Endothelial cell of umbilical vein (primary cell): ENCODE data around the gene ARHGEF17.

Experiments used
- EZH2 ChIP-seq: IDR thresholded peaks from 2 replicates; pipeline ENCODE4 v1.6.1; 2012; ENCODE audit warnings: borderline replicate concordance, low read depth, mild to moderate bottlenecking, moderate library complexity, low read length, inconsistent platforms; ENCODE audit not compliant: severe bottlenecking
- POLR2A ChIP-seq: IDR thresholded peaks from 2 replicates; pipeline ENCODE4 v1.6.1; 2012; ENCODE audit warnings: low read depth, mild to moderate bottlenecking, control low read depth, low read length
- POLR2AphosphoS5 ChIP-seq: IDR thresholded peaks from 2 replicates; pipeline ENCODE4 v1.6.1; 2012; ENCODE audit warnings: low read depth, mild to moderate bottlenecking, control low read depth, low read length, moderate library complexity; ENCODE audit not compliant: insufficient read depth
- TF ChIP-seq, protein P1 (sequence below), 2 donors: IDR thresholded peaks; 1 replicate in 1 of 2; 2 replicates in 1 of 2; pipeline ENCODE4 v1.5.1; 2011; ENCODE audit warnings: low read length in 2 of 2, mild to moderate bottlenecking in 2 of 2, moderate library complexity in 2 of 2, control low read depth in 1 of 2, inconsistent platforms in 1 of 2, low read depth in 1 of 2; ENCODE audit not compliant: insufficient read depth in 1 of 2; ENCODE audit errors: extremely low read depth in 1 of 2
- TF ChIP-seq, protein P2 (sequence below): IDR thresholded peaks from 2 replicates; pipeline ENCODE4 v1.6.1; 2011; ENCODE audit not compliant: insufficient read depth, insufficient read length

DNA sequence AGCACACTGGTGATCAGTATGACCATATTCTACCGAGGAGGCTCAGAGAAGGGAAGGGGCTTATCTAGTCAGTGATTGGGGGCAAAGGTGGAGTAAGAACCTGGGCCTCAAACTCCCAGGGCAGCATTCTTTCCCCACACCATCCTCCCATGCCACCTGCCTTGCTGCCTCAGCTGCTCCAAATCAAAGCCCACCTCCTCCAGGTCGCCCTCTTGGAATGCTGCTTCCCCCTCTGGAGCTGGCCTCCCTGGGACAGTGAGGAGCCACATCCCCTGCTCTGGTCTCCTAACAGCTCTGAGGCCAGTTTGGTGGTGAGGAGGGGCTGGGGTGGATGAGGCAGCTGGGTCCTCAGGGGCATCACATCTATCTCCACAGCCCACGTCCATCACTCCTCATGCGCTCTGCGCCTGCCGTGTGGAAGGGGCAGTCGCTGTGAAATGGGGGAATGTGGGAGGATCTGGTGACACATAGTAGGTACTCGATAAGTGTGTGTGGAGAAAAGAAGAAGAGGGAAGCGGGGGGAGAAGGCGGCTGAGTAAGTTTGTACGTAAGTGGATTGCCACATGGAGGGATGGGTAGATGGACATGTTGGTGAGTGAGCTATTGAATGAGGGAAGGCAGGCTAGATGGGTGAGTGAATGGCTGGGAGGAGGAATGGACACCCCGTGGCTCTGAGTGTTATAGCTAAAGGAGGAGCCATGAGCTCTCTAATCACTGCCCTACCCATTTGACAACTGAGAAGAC, 16.1 kb upstream of the ARHGEF17 start:
- TF ChIP-seq POLR2A: no peak
- TF ChIP-seq, protein P1, sequence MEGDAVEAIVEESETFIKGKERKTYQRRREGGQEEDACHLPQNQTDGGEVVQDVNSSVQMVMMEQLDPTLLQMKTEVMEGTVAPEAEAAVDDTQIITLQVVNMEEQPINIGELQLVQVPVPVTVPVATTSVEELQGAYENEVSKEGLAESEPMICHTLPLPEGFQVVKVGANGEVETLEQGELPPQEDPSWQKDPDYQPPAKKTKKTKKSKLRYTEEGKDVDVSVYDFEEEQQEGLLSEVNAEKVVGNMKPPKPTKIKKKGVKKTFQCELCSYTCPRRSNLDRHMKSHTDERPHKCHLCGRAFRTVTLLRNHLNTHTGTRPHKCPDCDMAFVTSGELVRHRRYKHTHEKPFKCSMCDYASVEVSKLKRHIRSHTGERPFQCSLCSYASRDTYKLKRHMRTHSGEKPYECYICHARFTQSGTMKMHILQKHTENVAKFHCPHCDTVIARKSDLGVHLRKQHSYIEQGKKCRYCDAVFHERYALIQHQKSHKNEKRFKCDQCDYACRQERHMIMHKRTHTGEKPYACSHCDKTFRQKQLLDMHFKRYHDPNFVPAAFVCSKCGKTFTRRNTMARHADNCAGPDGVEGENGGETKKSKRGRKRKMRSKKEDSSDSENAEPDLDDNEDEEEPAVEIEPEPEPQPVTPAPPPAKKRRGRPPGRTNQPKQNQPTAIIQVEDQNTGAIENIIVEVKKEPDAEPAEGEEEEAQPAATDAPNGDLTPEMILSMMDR (IDR thresholded peaks at IDR 0.05; ENCODE audit: extremely low read depth in 1 of 2, insufficient read depth in 1 of 2, low read depth in 1 of 2, low read length in 2 of 2): no peak
- TF ChIP-seq EZH2: no peak
- TF ChIP-seq POLR2AphosphoS5: no peak
- TF ChIP-seq, protein P2, sequence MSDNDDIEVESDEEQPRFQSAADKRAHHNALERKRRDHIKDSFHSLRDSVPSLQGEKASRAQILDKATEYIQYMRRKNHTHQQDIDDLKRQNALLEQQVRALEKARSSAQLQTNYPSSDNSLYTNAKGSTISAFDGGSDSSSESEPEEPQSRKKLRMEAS: no peak
